ENCODE data around the gene MRNIP. TPM values are rescaled to one million over a fixed set of nuclear protein-coding genes. Genes with fewer than 3 reads are reported as not detected.

Gene MRNIP
- total RNA-seq, 4 donors from 2014 or later = 15.3 to 26.8 (median 17.7) TPM

DNA sequence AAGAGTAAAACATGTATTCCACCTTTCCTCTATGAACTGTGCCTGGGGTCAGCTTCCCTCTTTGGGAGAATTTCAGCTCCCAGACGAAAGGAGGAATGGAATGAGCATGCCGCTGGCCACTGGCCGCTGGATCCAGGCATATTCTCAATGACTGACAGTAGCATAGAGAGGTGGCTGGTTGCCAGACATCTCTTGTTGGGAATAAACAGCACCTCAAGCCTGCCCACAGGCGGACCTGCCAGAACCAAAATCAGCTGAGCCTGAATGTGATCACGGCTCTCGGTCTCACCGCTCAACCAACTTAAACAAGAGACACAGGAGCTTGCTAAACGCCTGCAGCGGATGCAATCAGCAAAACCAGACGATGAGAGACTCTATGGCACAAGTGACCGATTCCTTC, 28.5 kb upstream of the MRNIP start:
- ATAC-seq (ENCODE audit: low FRiP score) (no peak), DNase-seq (ENCODE audit: low spot score) (no peak)
- TF ChIP-seq, protein P1, sequence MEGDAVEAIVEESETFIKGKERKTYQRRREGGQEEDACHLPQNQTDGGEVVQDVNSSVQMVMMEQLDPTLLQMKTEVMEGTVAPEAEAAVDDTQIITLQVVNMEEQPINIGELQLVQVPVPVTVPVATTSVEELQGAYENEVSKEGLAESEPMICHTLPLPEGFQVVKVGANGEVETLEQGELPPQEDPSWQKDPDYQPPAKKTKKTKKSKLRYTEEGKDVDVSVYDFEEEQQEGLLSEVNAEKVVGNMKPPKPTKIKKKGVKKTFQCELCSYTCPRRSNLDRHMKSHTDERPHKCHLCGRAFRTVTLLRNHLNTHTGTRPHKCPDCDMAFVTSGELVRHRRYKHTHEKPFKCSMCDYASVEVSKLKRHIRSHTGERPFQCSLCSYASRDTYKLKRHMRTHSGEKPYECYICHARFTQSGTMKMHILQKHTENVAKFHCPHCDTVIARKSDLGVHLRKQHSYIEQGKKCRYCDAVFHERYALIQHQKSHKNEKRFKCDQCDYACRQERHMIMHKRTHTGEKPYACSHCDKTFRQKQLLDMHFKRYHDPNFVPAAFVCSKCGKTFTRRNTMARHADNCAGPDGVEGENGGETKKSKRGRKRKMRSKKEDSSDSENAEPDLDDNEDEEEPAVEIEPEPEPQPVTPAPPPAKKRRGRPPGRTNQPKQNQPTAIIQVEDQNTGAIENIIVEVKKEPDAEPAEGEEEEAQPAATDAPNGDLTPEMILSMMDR (IDR thresholded peaks at IDR 0.05) = no peak

DNA sequence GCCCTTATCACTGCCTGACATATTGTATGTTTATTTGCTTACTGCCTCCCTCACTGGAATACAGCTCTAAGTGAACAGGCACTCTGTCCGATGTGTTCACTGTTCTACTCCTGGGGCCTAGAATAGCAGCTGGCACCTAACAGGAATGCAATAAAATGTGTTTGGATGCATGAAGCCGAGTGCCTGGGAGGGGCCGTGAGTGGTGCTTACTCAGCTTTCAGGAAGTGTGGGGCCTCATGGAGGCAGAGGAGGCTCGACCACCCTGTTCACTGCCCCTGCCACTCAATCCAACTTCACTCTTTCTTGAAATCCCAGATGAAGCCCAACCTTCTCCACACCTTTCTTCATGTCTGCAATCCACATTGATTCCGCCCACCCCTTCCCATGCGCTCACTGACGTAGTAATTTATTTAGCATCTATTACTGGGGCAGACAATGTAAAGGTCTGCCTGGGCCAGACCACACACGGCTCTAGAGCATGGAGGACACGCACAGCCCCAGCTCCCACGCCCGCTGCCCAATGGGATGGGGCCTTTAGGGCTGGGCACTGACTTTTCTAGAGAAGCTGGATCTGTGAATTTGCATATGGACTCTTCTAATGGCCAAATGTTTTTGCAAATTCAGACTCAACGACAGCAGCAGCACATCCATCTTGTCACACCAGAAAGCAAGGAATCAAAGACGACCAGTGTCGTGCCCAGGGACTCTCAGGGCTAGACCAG, 27.7 kb upstream of the MRNIP start:
- TF ChIP-seq, protein P1 (IDR thresholded peaks at IDR 0.05) = no peak
- ATAC-seq (ENCODE audit: low FRiP score) = no peak
- no peak for DNase-seq (ENCODE audit: low spot score)

DNA sequence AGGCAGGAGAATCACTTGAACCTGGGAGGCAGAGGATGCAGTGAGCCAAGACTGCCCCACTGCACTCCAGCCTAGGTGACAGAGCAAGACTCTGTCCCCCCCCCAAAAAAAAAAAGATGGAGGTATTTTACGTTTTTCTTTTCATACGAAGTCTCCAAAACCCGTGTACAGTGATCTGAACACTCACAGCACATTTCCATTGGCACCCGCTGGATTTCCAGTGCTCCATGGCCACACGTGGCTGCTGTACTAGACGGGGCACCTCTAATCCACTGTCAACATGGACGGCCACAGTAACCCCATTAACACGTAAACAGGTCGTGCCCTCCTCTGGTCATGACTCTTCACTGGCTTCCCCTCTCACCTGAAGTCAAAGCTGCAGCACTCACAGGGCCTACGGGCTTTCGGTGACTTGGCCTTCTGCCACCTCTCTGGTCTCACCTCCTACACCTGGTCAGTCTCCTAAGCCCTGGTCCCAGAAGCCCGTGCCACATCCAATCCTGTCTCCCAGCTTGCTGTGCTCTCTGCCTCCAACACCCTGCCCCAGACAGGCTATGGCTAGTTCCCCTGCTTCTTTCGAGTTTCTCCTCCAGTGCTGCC, 27.0 kb upstream of the MRNIP start:
- ATAC-seq (ENCODE audit: low FRiP score) = no peak
- TF ChIP-seq, protein P1 (IDR thresholded peaks at IDR 0.05) = no peak
- no peak for DNase-seq (ENCODE audit: low spot score)

DNA sequence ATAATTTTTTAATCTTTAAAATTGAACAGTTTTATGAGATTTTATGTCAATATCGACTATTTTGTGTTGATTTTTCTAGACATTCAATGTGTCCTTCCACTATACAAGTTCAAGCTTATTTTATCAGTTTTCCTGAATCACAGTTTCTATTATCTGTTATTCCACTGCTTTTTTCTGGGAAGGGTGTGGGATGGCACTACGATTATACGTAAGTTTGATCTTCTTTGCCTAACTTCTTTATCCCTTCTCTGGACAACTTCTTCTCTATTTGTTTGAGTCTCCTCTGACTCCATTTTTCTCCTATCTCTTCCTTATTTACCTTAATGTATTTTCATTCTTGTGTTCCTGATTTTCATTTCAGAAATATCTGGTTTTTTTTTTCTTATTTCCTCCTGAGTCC, 24.5 kb upstream of the MRNIP start:
- no peak for DNase-seq (ENCODE audit: low spot score)
- TF ChIP-seq, protein P1 (IDR thresholded peaks at IDR 0.05) = no peak
- no peak for ATAC-seq (ENCODE audit: low FRiP score)

DNA sequence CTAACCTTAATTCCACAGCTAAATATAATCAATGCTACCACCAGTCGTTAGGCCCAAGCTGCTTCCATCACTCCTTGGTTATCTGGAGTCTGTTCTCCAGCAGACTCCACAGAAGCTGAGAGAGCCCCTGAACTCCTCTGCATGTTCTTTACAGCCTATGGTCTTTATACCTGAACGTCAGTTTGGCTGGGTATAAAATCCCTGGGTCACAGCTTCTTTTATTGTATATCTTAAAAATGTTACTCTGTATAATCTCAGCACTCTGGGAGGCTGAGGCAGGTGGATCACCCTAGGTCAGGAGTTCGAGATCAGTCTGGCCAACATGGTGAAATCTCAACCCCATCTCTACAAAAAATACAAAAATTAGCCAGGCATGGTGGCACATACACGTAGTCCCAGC, 23.7 kb upstream of the MRNIP start:
- TF ChIP-seq, protein P1 (IDR thresholded peaks at IDR 0.05) = no peak
- DNase-seq (ENCODE audit: low spot score) (no peak), ATAC-seq (ENCODE audit: low FRiP score) (no peak)

DNA sequence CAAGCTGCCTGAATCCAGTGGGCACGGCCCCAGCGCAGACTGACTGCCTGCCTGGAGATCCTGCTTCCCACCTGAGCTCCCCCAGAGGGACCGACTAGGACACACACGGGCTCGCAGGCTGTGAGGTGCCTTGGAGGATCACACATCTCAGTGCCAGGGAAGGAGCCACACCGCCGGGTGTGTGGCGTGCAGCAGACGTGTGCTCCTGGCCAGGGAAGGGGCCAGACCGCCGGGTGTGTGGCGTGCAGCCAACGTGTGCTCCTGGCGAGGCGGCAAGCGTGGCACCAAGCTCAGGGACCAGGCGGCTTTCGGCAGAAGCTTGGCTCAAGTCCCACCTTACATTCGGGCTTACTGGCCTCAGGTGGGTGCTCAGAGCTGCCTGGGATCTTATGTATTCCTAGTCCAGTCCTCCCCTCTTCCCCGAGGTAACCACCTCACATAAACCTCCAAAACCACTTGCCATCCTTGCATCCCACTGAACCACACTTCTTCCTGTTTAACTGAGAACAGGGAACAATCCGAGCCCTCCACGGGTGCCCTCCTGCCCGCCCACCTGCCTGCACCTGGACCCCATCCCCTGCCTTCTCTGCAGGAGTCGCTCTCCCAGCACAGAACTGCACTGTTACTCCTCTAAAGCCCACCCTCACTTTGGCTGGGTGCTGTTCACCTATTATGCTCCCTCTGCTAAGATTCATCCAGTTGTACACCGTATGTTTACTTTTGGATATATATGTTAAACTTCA, 22.4 kb upstream of the MRNIP start:
- DNase-seq (ENCODE audit: low spot score) (no peak), ATAC-seq (ENCODE audit: low FRiP score) (no peak)
- TF ChIP-seq, protein P1 (IDR thresholded peaks at IDR 0.05) = no peak

Measured in omental fat pad (tissue), 4 donors.